GM18861 (cell line): Measurements from ENCODE around the gene ENPEP.

ENCODE experiments used
- ATAC-seq: cut with Tn5 transposase; IDR thresholded peaks from one replicate; pipeline ENCODE4 v1.9.1; 2021; ENCODE audit not compliant: unreplicated experiment

The ENPEP gene

GRCh38 chr4:110596431-110596830, 120.5 kb downstream of the ENPEP start:
- ATAC-seq = no peak

DNA sequence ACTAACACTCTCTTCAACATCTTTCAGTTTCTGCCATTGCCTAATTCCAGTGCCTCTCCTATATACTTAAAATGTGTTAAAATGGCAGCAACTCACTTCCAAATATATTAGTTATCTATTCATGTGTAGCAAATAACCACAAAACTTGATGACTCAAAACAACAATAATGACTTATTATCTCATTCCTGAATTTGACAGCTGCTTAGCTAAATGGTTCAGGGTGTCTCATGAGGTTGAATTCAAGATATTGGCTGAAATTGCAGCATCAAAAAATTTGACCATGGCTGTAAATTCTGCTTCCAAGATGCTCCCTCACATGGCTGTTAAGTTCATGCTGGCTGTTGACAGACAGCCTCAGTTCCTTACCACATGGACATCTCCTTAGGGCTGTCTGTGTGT, 121.6 kb downstream of the ENPEP start:
- ATAC-seq = no peak

DNA sequence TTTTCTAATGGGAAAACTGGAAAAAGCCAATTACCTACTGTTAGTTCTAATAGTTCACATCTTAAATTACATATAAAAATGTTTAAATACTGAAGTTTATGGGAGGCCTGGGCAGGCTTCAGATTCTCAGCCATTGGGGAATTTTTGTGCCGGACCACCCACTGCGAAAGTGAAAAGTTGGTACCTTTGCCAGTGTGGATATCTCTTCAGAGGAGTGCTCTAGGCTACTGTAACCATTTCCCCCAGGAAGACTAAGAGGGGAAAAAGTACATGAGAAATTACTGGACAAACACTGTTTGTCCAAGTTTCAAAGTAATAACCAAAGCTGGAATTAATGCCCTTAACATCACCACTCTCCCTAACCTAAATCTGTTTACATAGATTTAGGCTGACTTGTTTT, 126.1 kb downstream of the ENPEP start:
- no peak for ATAC-seq

- ATAC-seq = peak; percentile 64
Measured at GRCh38 chr4:110605077-110605476, 129.1 kb downstream of the ENPEP start.

DNA sequence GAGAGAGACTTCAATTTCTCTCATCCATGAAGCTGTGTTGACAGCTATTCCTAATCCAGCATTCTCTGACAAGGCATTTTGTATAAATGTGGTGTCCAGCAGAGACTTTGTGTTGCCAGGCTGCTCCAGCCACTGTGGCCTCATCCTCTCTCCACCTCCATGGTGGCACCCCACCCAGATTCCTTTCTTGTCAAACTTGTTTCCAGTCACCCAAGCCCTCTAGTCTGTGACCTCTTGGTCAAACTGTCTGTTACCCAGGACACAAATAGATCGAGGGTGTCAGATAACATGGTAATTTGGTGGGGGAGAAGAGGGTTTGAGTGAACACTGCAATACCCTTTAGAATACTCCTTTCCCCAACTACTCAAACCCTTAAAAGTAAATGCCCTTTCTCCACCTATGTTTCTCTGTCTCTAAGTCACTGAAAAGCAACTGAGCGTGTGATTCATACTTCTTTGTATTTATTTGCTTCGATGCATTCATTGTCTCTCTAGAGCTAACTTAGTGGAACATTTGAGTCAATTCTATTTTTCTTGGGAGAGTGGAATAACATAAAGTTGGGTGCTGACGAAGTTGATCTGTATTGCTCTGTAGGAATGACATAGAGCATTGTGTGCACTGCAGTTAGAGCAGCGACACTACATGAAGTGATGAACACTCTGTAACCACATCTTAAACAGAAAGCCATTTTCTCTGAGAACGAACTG, 133.2 kb downstream of the ENPEP start:
- ATAC-seq = no peak

DNA sequence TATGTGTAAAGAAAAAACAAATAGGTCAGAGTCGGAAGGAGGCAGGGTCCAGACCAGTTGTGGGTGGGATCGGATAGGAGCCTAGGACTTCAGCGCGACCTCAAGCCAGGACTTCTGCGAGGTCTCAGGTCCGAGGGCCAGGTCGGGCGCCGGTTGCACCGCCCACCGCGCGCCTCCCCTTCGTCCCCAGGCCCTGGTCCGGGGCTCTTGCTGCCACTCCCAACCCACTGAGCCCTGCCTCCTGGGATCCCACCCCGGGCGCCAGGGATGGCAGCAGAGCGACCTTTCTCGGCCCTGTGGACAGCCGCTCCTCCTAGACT, 134.6 kb downstream of the ENPEP start:
- no peak for ATAC-seq

DNA sequence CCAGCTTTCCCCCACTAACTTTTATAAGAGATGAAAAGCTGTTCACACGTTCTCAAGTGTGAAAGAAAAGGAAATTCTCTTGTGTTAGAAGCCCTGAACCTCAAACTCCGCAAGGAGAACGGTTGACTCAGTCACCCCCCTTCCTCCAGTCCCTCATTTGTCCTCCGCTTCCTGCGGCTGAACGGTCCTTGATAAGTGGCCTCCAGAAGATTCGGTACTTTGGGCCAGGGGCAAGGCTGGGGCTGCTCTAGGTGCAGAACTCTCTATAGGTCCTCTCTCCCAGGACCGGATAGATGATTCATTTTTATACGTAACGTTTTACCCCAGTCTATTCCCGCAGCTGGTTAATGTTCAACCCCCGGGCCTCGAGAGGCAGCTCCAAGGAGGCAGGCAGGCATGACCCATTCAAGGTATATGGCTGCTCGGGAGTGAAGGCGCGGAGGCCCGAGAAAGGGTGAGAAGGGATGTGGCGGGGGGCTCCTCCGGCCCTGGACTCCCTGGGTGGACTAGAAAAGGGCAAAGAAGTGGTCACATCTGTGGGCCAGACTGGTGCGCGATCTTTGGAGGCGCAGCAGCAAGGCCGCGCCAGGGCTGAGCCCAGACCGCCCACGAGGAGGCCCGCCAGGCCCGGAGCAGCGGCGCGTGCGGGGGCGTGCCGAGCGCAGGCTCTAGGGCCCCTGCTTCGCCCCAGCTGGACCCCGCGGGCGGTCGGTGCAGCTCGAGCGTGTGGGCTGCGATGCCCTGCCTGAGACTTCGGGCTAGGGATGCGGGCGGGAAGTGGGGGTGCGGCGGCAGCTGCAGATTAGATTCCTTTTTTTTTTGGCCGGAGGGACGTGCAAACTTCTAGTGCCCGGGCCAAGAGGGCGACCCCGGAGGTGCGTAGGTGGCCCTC, 135.2 kb downstream of the ENPEP start:
- peak; percentile 83 for ATAC-seq

- no peak for ATAC-seq
Measured at GRCh38 chr4:110611968-110612447, 136.1 kb downstream of the ENPEP start.

DNA sequence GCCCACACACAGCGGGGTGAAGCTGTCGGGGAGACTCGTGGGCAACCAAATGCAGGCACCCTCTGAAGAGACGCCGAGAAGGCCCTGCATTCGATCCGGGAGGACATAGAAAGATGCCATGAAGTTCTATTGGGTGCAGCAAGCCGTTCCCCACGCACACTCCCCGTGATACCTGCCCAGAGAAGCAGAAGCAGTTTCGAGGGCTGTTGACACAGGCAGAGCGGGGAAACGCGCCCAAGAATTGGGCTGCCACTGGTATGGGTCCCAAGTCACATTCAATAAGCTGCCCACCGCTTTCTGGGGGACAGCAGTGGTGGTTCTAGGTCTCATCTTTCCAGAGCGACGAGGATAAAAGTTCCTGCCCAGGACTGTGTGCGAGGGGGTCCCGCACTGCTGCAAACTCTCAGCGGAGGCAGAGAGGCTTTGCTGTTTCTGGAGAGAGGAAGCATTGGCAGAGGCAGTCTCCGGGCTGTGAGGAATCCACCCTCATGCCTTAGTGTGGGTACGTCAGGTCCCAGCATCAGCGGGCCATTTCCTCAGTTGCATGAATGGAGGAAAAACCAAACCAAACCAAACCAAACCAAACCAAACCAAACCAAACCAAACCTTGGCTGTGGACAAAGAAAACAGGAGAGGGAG, 136.8 kb downstream of the ENPEP start:
- no peak for ATAC-seq

DNA sequence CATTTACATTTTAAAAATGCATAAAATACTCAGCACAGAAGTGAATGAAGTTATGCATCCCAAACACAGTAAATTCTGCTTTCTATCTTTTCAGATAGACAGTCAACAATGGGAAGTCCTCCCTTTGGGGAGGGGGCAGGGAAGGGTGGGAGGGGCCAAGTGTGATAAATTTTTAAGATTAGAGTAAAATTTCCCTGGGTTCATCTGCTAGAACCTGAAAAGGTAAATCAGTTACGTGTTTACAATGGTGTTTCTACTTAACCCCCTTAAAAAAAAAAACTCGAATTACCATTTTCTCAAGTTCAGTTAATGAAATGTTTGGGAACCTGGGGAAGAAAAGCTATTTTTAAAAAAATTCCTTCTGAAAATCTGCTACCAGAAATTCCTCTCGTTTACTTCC, 137.8 kb downstream of the ENPEP start:
- no peak for ATAC-seq

GRCh38 chr4:110614173-110614963, 138.4 kb downstream of the ENPEP start:
- ATAC-seq = no peak
